ENCODE results near the gene TYRO3.

- TF ChIP-seq EP300 (IDR thresholded peaks at IDR 0.05) (no peak), CTCF (IDR thresholded peaks at IDR 0.05) (no peak), POLR2AphosphoS5 (IDR thresholded peaks at IDR 0.05) (no peak), POLR2A (IDR thresholded peaks at IDR 0.05; ENCODE audit: low read depth) (no peak)
Observed at GRCh38 chr15:41603411-41603935, 44.5 kb downstream of the TYRO3 start.

All from esophagus muscularis mucosa (tissue), 4 donors.